ENCODE data around the gene MUC2.
"Not testable (repeated sequence)": the region's sequence is repeated elsewhere in the genome, so short reads cannot be mapped to it uniquely, and the experiment has no call there.

Gene MUC2

GRCh38 chr11:1107316-1108245 lies 32.9 kb downstream of the MUC2 start:
- Histone ChIP-seq H3K27me3 (ENCODE audit: control insufficient read depth in 5 of 5, insufficient read depth in 4 of 5, low read length in 5 of 5) (peaks cover 19 to 35% (median 24%) of the 10 kb centered on the region in 5 donors), H3K9ac (ENCODE audit: low read length in 5 of 5) (no peak overlapping the region)

DNA sequence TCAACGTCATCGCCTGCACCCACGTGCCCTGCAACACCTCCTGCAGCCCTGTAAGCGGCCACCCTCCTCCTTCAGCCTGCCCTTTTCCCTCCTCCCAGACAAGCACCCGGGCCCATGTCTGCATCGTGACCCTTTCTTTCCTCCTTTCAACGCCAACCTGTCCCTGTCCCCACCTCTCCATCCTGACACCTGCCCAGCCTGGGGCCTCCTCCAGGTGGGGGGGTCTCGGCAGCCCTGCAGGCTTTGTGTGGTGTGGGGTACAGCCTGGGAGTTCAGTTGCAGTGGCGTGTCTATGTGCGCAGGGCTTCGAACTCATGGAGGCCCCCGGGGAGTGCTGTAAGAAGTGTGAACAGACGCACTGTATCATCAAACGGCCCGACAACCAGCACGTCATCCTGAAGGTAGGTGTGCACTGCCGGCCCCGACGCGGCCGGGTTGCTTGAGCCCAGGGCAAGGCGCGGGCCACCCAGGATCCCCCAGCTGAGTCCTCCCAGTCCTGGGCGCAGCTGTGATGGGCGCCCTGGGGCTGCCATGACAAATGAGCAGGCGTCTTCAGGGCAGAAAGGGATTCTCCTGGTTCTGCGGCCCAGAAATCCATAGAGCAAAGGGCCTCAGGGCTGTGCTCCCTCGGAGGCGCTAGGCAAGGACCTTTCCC lies 33.7 kb downstream of the MUC2 start:
- H3K27ac ChIP-seq (ENCODE audit: low read depth, low read length) = no peak overlapping the region
- no peak overlapping the region for H3K9ac ChIP-seq (ENCODE audit: low read length in 5 of 5)
- peaks cover 19 to 35% (median 24%) of the 10 kb centered on the region in 5 donors for H3K27me3 ChIP-seq (ENCODE audit: control insufficient read depth in 5 of 5, insufficient read depth in 4 of 5, low read length in 5 of 5)
- H3K4me1 ChIP-seq (ENCODE audit: control insufficient read depth in 5 of 5, insufficient read depth in 5 of 5, low read length in 5 of 5) = peaks cover 0 to 3% (median 0%) of the 10 kb centered on the region in 5 donors
- no peak overlapping the region for H3K4me3 ChIP-seq (ENCODE audit: low read depth in 1 of 5, low read length in 5 of 5)
- H3K9me3 ChIP-seq (ENCODE audit: control insufficient read depth in 5 of 5, low read length in 5 of 5) = no peaks in the 10 kb centered on the region
- H3K36me3 ChIP-seq (ENCODE audit: control insufficient read depth in 5 of 5, insufficient read depth in 5 of 5, low read length in 5 of 5) = no peaks in the 10 kb centered on the region

More at GRCh38 chr11:1107316-1108245, 32.9 kb downstream of the MUC2 start:
- Histone ChIP-seq H3K4me3 (ENCODE audit: low read depth in 1 of 5, low read length in 5 of 5) (no peak overlapping the region), H3K27ac (ENCODE audit: low read depth, low read length) (no peak overlapping the region), H3K4me1 (ENCODE audit: control insufficient read depth in 5 of 5, insufficient read depth in 5 of 5, low read length in 5 of 5) (peaks cover 0 to 3% (median 0%) of the 10 kb centered on the region in 5 donors), H3K9me3 (ENCODE audit: control insufficient read depth in 5 of 5, low read length in 5 of 5) (no peaks in the 10 kb centered on the region), H3K36me3 (ENCODE audit: control insufficient read depth in 5 of 5, insufficient read depth in 5 of 5, low read length in 5 of 5) (no peaks in the 10 kb centered on the region)

- H3K4me3 ChIP-seq (ENCODE audit: low read depth in 1 of 5, low read length in 5 of 5) = no peak overlapping the region
- H3K27me3 ChIP-seq (ENCODE audit: control insufficient read depth in 5 of 5, insufficient read depth in 4 of 5, low read length in 5 of 5) = peaks cover 19 to 35% (median 24%) of the 10 kb centered on the region in 5 donors
- H3K9ac ChIP-seq (ENCODE audit: low read length in 5 of 5) = no peak overlapping the region
- no peaks in the 10 kb centered on the region for H3K9me3 ChIP-seq (ENCODE audit: control insufficient read depth in 5 of 5, low read length in 5 of 5)
- no peak overlapping the region for H3K27ac ChIP-seq (ENCODE audit: low read depth, low read length)
- no peaks in the 10 kb centered on the region for H3K36me3 ChIP-seq (ENCODE audit: control insufficient read depth in 5 of 5, insufficient read depth in 5 of 5, low read length in 5 of 5)
- H3K4me1 ChIP-seq (ENCODE audit: control insufficient read depth in 5 of 5, insufficient read depth in 5 of 5, low read length in 5 of 5) = peaks cover 0 to 3% (median 0%) of the 10 kb centered on the region in 5 donors
These were observed 34.6 kb downstream of the MUC2 start for GRCh38 chr11:1109101-1109917.

GRCh38 chr11:1109918-1110705 lies 35.4 kb downstream of the MUC2 start:
- no peaks in the 10 kb centered on the region for H3K36me3 ChIP-seq (ENCODE audit: control insufficient read depth in 5 of 5, insufficient read depth in 5 of 5, low read length in 5 of 5)
- H3K4me1 ChIP-seq (ENCODE audit: control insufficient read depth in 5 of 5, insufficient read depth in 5 of 5, low read length in 5 of 5) = peaks cover 0 to 3% (median 0%) of the 10 kb centered on the region in 5 donors
- no peaks in the 10 kb centered on the region for H3K9me3 ChIP-seq (ENCODE audit: control insufficient read depth in 5 of 5, low read length in 5 of 5)
- H3K27me3 ChIP-seq (ENCODE audit: control insufficient read depth in 5 of 5, insufficient read depth in 4 of 5, low read length in 5 of 5) = peaks cover 19 to 35% (median 24%) of the 10 kb centered on the region in 5 donors
- no peak overlapping the region for H3K27ac ChIP-seq (ENCODE audit: low read depth, low read length)
- no peak overlapping the region for H3K9ac ChIP-seq (ENCODE audit: low read length in 5 of 5)
- H3K4me3 ChIP-seq (ENCODE audit: low read depth in 1 of 5, low read length in 5 of 5) = no peak overlapping the region

- Histone ChIP-seq H3K4me3 (ENCODE audit: low read depth in 1 of 5, low read length in 5 of 5) (no peak overlapping the region), H3K27ac (ENCODE audit: low read depth, low read length) (no peak overlapping the region), H3K9ac (ENCODE audit: low read length in 5 of 5) (peak overlapping the region in 1 of 5 donors; percentile 11), H3K4me1 (ENCODE audit: control insufficient read depth in 5 of 5, insufficient read depth in 5 of 5, low read length in 5 of 5) (peaks cover 0 to 3% (median 0%) of the 10 kb centered on the region in 5 donors), H3K9me3 (ENCODE audit: control insufficient read depth in 5 of 5, low read length in 5 of 5) (no peaks in the 10 kb centered on the region), H3K27me3 (ENCODE audit: control insufficient read depth in 5 of 5, insufficient read depth in 4 of 5, low read length in 5 of 5) (peaks cover 19 to 30% (median 27%) of the 10 kb centered on the region in 5 donors), H3K36me3 (ENCODE audit: control insufficient read depth in 5 of 5, insufficient read depth in 5 of 5, low read length in 5 of 5) (no peaks in the 10 kb centered on the region)
These were observed 37.0 kb downstream of the MUC2 start for GRCh38 chr11:1111545-1112212.

- no peaks in the 10 kb centered on the region for H3K9me3 ChIP-seq (ENCODE audit: control insufficient read depth in 5 of 5, low read length in 5 of 5)
- H3K9ac ChIP-seq (ENCODE audit: low read length in 5 of 5) = no peak overlapping the region
- peaks cover 12 to 23% (median 19%) of the 10 kb centered on the region in 5 donors for H3K27me3 ChIP-seq (ENCODE audit: control insufficient read depth in 5 of 5, insufficient read depth in 4 of 5, low read length in 5 of 5)
- no peak overlapping the region for H3K4me3 ChIP-seq (ENCODE audit: low read depth in 1 of 5, low read length in 5 of 5)
- no peaks in the 10 kb centered on the region for H3K36me3 ChIP-seq (ENCODE audit: control insufficient read depth in 5 of 5, insufficient read depth in 5 of 5, low read length in 5 of 5)
- peaks cover 0 to 3% (median 0%) of the 10 kb centered on the region in 5 donors for H3K4me1 ChIP-seq (ENCODE audit: control insufficient read depth in 5 of 5, insufficient read depth in 5 of 5, low read length in 5 of 5)
- H3K27ac ChIP-seq (ENCODE audit: low read depth, low read length) = no peak overlapping the region
These were observed 37.9 kb downstream of the MUC2 start for GRCh38 chr11:1112351-1113191.

- H3K36me3 ChIP-seq (ENCODE audit: control insufficient read depth in 5 of 5, insufficient read depth in 5 of 5, low read length in 5 of 5) = no peaks in the 10 kb centered on the region
- no peak overlapping the region for H3K9ac ChIP-seq (ENCODE audit: low read length in 5 of 5)
- H3K27ac ChIP-seq (ENCODE audit: low read depth, low read length) = no peak overlapping the region
- peaks cover 0 to 3% (median 0%) of the 10 kb centered on the region in 5 donors for H3K4me1 ChIP-seq (ENCODE audit: control insufficient read depth in 5 of 5, insufficient read depth in 5 of 5, low read length in 5 of 5)
- H3K4me3 ChIP-seq (ENCODE audit: low read depth in 1 of 5, low read length in 5 of 5) = no peak overlapping the region
- peaks cover 3 to 18% (median 14%) of the 10 kb centered on the region in 5 donors for H3K27me3 ChIP-seq (ENCODE audit: control insufficient read depth in 5 of 5, insufficient read depth in 4 of 5, low read length in 5 of 5)
- no peaks in the 10 kb centered on the region for H3K9me3 ChIP-seq (ENCODE audit: control insufficient read depth in 5 of 5, low read length in 5 of 5)
These were observed 38.9 kb downstream of the MUC2 start for GRCh38 chr11:1113405-1114201.

- H3K27ac ChIP-seq (ENCODE audit: low read depth, low read length); H3K9me3 ChIP-seq (ENCODE audit: control insufficient read depth in 5 of 5, low read length in 5 of 5); H3K4me1 ChIP-seq (ENCODE audit: control insufficient read depth in 5 of 5, insufficient read depth in 5 of 5, low read length in 5 of 5); H3K9ac ChIP-seq (ENCODE audit: low read length in 5 of 5); H3K4me3 ChIP-seq (ENCODE audit: low read depth in 1 of 5, low read length in 5 of 5); H3K36me3 ChIP-seq (ENCODE audit: control insufficient read depth in 5 of 5, insufficient read depth in 5 of 5, low read length in 5 of 5): not testable (repeated sequence)
- H3K27me3 ChIP-seq (ENCODE audit: control insufficient read depth in 5 of 5, insufficient read depth in 4 of 5, low read length in 5 of 5) = peaks cover 3 to 13% (median 9%) of the 10 kb centered on the region in 5 donors
These were observed 40.6 kb downstream of the MUC2 start for GRCh38 chr11:1115292-1115691.
